Stimulated activated CD4-positive, alpha-beta T cell treated with anti-CD3 and anti-CD28 coated beads, Interleukin-1b, Interleukin-23, amount 100 ng/mL, for 24 hours (primary cell): ENCODE results near the gene CROCC.
"Not testable (repeated sequence)": the region's sequence is repeated elsewhere in the genome, so short reads cannot be mapped to it uniquely, and the experiment has no call there.

Experiments
- DNase-seq, 4 experiments: peaks; one replicate each; pipeline ENCODE4 v3.0.0-alpha.2; 2020; ENCODE audit warnings: low read depth in 4 of 4, low spot score in 1 of 4

Gene CROCC

GRCh38 chr1:16921391-16922185 lies at the start of gene CROCC:
Gene CROCC (plus strand): TSS chr1:16921931. CDS start chr1:16922019, 88 bp downstream.
- peak in 1 of 4 experiments; percentile 28 for DNase-seq

GRCh38 chr1:16872152-16873075 lies 49.3 kb upstream of the CROCC start:
- peak in 3 of 4 experiments; percentile 44 to 67 (median 57) for DNase-seq

- peak in 2 of 4 experiments; percentile 41 to 51 for DNase-seq
Measured at GRCh38 chr1:16873076-16873879, 48.5 kb upstream of the CROCC start.

GRCh38 chr1:16874968-16875765 lies 46.6 kb upstream of the CROCC start:
- DNase-seq = not testable (repeated sequence)

- not testable (repeated sequence) for DNase-seq
Measured at GRCh38 chr1:16881742-16882141, 40.0 kb upstream of the CROCC start.

GRCh38 chr1:16882986-16883385 lies 38.7 kb upstream of the CROCC start:
- no peak for DNase-seq

- DNase-seq = not testable (repeated sequence)
Measured at GRCh38 chr1:16884487-16884886, 37.2 kb upstream of the CROCC start.

GRCh38 chr1:16886860-16887605 lies 34.7 kb upstream of the CROCC start:
- DNase-seq = no peak

GRCh38 chr1:16888860-16889816 lies 32.6 kb upstream of the CROCC start:
- DNase-seq = peak; percentile 45 to 70 (median 60)

- DNase-seq = not testable (repeated sequence)
Measured at GRCh38 chr1:16890539-16891021, 31.2 kb upstream of the CROCC start.

GRCh38 chr1:16891057-16891456 lies 30.7 kb upstream of the CROCC start:
- not testable (repeated sequence) for DNase-seq

- not testable (repeated sequence) for DNase-seq
Measured at GRCh38 chr1:16892978-16893525, 28.7 kb upstream of the CROCC start.

GRCh38 chr1:16893796-16894195 lies 27.9 kb upstream of the CROCC start:
- DNase-seq = not testable (repeated sequence)

GRCh38 chr1:16894338-16894737 lies 27.4 kb upstream of the CROCC start:
- not testable (repeated sequence) for DNase-seq

- DNase-seq = not testable (repeated sequence)
Measured at GRCh38 chr1:16895233-16895597, 26.5 kb upstream of the CROCC start.

- DNase-seq = peak in 3 of 4 experiments; percentile 73 to 85 (median 76)
Measured at GRCh38 chr1:16895598-16896315, 26.0 kb upstream of the CROCC start, which contains the start of gene RNU1-2. Gene RNU1-2 (plus strand): TSS chr1:16895980.
